HG02759 (cell line): ENCODE results near the gene CNN2.

Experiments used
- ATAC-seq: cut with Tn5 transposase; IDR thresholded peaks from one replicate; pipeline ENCODE4 v1.9.1; 2021; ENCODE audit warnings: mild to moderate bottlenecking, moderate library complexity; ENCODE audit not compliant: unreplicated experiment

The CNN2 gene

GRCh38 chr19:995051-995827, 31.2 kb upstream of the CNN2 start:
- ATAC-seq: no peak

- no peak for ATAC-seq
These were observed 30.2 kb upstream of the CNN2 start for GRCh38 chr19:996051-996838.

DNA sequence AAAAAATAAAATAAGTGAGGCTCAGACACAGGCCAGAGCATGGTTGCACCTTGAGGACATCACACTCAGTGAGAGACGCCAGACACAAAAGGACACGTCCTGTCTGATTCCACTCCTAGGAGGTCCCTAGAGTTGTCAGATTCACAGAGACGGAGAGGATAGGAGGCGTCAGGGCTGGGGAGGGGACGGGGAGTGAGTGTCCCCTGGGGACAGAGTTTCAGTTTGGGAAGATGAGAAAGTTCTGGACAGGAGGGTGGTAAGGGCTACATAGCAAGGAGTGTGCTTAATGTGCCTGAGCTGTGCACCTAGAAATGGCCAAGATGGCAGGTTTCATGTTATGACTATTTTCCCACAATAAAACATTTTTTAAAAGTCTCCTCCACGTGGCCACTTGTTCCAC, 28.3 kb upstream of the CNN2 start:
- ATAC-seq: no peak

GRCh38 chr19:999379-999719, 27.1 kb upstream of the CNN2 start:
- ATAC-seq: no peak

- no peak for ATAC-seq
These were observed 26.3 kb upstream of the CNN2 start, which contains the start of gene GRIN3B for GRCh38 chr19:1000095-1000494. GRIN3B (plus strand) TSS chr19:1000419; CDS start chr19:1000438, 19 bp downstream.

- ATAC-seq: no peak
These were observed 25.5 kb upstream of the CNN2 start for GRCh38 chr19:1000591-1001537.

- ATAC-seq: no peak
These were observed 24.8 kb upstream of the CNN2 start for GRCh38 chr19:1001538-1002166.

- no peak for ATAC-seq
These were observed 23.8 kb upstream of the CNN2 start for GRCh38 chr19:1002600-1002999.

GRCh38 chr19:1003283-1003682, 23.1 kb upstream of the CNN2 start:
- no peak for ATAC-seq

- ATAC-seq: no peak
These were observed 22.1 kb upstream of the CNN2 start for GRCh38 chr19:1004204-1004802.

DNA sequence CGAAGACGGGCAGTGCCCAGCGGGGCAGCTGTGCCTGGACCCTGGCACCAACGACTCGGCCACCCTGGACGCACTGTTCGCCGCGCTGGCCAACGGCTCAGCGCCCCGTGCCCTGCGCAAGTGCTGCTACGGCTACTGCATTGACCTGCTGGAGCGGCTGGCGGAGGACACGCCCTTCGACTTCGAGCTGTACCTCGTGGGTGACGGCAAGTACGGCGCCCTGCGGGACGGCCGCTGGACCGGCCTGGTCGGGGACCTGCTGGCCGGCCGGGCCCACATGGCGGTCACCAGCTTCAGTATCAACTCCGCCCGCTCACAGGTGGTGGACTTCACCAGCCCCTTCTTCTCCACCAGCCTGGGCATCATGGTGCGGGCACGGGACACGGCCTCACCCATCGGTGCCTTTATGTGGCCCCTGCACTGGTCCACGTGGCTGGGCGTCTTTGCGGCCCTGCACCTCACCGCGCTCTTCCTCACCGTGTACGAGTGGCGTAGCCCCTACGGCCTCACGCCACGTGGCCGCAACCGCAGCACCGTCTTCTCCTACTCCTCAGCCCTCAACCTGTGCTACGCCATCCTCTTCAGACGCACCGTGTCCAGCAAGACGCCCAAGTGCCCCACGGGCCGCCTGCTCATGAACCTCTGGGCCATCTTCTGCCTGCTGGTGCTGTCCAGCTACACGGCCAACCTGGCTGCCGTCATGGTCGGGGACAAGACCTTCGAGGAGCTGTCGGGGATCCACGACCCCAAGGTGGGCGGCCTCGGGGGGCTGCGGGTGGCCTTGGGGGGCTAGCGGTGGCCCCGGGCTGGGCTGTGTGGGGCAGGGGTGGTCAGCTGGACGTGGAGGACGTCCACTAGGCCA, 21.4 kb upstream of the CNN2 start:
- no peak for ATAC-seq

GRCh38 chr19:1006711-1007398, 19.6 kb upstream of the CNN2 start:
- ATAC-seq: no peak

- no peak for ATAC-seq
These were observed 18.8 kb upstream of the CNN2 start for GRCh38 chr19:1007399-1008251.

DNA sequence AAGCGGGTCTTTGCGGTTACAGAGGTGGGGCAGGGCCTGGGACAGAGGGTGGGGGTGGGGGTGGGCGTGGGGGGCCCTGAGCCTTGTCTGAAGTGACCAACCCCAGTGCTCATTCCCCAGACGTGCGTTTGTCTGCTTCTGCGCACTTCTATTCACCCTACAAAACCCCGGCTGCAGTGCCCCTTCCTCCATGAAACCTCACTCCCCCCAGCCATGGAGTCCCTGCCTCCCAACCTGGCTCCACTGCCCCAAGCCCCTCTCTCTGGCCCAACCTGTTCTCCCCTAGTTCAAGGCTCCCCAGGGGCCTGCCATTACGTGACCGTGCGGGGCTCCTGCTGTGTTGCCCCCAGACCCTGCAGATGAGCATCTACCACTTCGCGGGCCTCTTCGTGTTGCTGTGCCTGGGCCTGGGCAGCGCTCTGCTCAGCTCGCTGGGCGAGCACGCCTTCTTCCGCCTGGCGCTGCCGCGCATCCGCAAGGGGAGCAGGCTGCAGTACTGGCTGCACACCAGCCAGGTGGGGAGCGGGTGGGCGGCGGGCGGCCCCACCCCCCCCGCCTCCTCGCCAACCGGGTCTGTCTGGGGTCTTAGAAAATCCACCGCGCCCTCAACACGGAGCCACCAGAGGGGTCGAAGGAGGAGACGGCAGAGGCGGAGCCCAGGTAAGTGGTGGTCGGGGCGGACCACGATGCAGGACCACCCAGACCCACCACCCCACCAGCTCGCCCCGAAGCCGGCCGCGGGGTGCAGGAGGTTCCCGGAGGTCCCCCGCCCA, 18.0 kb upstream of the CNN2 start:
- ATAC-seq: no peak

DNA sequence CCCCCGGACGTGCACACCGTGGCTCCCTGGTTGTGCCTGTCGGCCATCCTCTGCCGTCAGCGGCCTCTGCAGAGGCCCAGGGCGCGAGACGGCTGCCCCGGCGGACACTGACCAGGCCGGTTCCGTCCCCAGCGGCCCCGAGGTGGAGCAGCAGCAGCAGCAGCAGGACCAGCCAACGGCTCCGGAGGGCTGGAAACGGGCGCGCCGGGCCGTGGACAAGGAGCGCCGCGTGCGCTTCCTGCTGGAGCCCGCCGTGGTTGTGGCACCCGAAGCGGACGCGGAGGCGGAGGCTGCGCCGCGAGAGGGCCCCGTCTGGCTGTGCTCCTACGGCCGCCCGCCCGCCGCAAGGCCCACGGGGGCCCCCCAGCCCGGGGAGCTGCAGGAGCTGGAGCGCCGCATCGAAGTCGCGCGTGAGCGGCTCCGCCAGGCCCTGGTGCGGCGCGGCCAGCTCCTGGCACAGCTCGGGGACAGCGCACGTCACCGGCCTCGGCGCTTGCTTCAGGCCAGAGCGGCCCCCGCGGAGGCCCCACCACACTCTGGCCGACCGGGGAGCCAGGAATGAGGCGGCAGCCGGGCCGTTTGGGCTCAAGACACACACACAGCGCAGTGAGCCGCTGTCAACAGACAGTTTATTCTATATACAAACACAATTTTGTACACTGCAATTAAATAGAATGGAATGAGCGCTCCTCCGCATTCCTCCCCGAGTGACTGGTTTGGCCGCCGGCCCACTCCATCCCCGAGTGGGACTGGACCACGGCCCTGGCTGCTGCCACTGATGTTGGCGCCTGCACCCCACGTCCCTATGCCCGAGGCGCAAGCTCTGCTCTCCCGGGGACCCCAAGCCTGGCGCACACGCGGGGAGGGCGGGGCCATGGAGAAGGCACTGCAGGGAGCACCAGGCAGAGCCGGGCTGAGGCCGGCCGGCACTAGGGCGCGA, 17.1 kb upstream of the CNN2 start:
- ATAC-seq: no peak

GRCh38 chr19:1009981-1010538, 16.3 kb upstream of the CNN2 start:
- ATAC-seq: no peak
